ENCODE results near the gene TRIM37. TPM values are rescaled to one million over a fixed set of nuclear protein-coding genes. Genes with fewer than 3 reads are reported as not detected.

TRIM37 gene
- total RNA-seq, 1 experiment from 2014 or later = 62.3 TPM

DNA sequence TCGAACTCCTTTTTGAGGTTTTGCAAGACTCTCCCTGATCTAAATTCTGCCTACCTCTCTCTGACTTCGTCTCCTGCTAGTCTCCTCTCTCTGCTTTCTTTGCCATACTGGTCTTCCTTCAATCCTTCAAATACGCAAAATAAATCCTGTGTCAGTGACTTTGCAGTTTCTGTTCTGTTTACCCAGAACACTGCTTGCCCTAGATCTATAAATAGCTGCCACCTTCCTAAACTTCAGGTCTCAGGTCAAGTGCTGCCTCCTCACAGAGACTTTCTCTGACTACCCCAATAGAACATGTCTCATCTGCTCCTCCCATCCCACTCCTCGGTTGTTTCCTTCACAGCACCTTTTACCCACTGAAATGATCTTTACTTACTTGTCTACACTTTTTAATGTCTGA is 78.9 kb downstream of the TRIM37 start:
- Mint-ChIP-seq H3K4me1 (no peaks in the 10 kb centered on the region), H3K36me3 (peaks cover 7% of the 10 kb centered on the region; the same call in 1 of the 2 replicates), H3K27me3 (ENCODE audit: low read depth) (no peaks in the 10 kb centered on the region), H3K9me3 (no peaks in the 10 kb centered on the region), H3K27ac (peak overlapping the region; percentile 6), H3K4me3 (no peak overlapping the region)
- POLR2A ChIA-PET = no interaction called here
- no peak for ATAC-seq
- no peak for TF ChIP-seq KAT7 (CRISPR knock-in tag; IDR thresholded peaks at IDR 0.05; ENCODE audit: borderline replicate concordance)
- no peak for TF ChIP-seq SMAD3 (CRISPR knock-in tag; IDR thresholded peaks at IDR 0.05; ENCODE audit: borderline replicate concordance)
- no peak for TF ChIP-seq HMGXB4 (CRISPR knock-in tag; IDR thresholded peaks at IDR 0.05)
- TF ChIP-seq, protein P1, sequence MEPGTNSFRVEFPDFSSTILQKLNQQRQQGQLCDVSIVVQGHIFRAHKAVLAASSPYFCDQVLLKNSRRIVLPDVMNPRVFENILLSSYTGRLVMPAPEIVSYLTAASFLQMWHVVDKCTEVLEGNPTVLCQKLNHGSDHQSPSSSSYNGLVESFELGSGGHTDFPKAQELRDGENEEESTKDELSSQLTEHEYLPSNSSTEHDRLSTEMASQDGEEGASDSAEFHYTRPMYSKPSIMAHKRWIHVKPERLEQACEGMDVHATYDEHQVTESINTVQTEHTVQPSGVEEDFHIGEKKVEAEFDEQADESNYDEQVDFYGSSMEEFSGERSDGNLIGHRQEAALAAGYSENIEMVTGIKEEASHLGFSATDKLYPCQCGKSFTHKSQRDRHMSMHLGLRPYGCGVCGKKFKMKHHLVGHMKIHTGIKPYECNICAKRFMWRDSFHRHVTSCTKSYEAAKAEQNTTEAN (CRISPR knock-in tag; IDR thresholded peaks at IDR 0.05) = no peak
- TF ChIP-seq, protein P2, sequence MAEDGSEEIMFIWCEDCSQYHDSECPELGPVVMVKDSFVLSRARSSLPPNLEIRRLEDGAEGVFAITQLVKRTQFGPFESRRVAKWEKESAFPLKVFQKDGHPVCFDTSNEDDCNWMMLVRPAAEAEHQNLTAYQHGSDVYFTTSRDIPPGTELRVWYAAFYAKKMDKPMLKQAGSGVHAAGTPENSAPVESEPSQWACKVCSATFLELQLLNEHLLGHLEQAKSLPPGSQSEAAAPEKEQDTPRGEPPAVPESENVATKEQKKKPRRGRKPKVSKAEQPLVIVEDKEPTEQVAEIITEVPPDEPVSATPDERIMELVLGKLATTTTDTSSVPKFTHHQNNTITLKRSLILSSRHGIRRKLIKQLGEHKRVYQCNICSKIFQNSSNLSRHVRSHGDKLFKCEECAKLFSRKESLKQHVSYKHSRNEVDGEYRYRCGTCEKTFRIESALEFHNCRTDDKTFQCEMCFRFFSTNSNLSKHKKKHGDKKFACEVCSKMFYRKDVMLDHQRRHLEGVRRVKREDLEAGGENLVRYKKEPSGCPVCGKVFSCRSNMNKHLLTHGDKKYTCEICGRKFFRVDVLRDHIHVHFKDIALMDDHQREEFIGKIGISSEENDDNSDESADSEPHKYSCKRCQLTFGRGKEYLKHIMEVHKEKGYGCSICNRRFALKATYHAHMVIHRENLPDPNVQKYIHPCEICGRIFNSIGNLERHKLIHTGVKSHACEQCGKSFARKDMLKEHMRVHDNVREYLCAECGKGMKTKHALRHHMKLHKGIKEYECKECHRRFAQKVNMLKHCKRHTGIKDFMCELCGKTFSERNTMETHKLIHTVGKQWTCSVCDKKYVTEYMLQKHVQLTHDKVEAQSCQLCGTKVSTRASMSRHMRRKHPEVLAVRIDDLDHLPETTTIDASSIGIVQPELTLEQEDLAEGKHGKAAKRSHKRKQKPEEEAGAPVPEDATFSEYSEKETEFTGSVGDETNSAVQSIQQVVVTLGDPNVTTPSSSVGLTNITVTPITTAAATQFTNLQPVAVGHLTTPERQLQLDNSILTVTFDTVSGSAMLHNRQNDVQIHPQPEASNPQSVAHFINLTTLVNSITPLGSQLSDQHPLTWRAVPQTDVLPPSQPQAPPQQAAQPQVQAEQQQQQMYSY (CRISPR knock-in tag; IDR thresholded peaks at IDR 0.05) = no peak
- no peak for TF ChIP-seq ZNF232 (CRISPR knock-in tag; IDR thresholded peaks at IDR 0.05)
- CTCF ChIA-PET = no interaction called here
- no peak for DNase-seq (ENCODE audit: low spot score)

GRCh38 chr17:59026176-59026939 is 80.3 kb downstream of the TRIM37 start:
- DNase-seq (ENCODE audit: low spot score) (no peak), ATAC-seq (no peak)
- H3K27me3 Mint-ChIP-seq (ENCODE audit: low read depth) = no peaks in the 10 kb centered on the region
- ChIA-PET CTCF (no interaction called here), POLR2A (no interaction called here)
- no peak overlapping the region for H3K4me3 Mint-ChIP-seq
- H3K9me3 Mint-ChIP-seq = peaks cover 2% of the 10 kb centered on the region
- H3K36me3 Mint-ChIP-seq = peaks cover 8% of the 10 kb centered on the region
- H3K4me1 Mint-ChIP-seq = no peaks in the 10 kb centered on the region
- peak overlapping the region; percentile 89 for H3K27ac Mint-ChIP-seq
- no peak for TF ChIP-seq NFE2L1 (CRISPR knock-in tag; IDR thresholded peaks at IDR 0.05)
- TF ChIP-seq, protein P3, sequence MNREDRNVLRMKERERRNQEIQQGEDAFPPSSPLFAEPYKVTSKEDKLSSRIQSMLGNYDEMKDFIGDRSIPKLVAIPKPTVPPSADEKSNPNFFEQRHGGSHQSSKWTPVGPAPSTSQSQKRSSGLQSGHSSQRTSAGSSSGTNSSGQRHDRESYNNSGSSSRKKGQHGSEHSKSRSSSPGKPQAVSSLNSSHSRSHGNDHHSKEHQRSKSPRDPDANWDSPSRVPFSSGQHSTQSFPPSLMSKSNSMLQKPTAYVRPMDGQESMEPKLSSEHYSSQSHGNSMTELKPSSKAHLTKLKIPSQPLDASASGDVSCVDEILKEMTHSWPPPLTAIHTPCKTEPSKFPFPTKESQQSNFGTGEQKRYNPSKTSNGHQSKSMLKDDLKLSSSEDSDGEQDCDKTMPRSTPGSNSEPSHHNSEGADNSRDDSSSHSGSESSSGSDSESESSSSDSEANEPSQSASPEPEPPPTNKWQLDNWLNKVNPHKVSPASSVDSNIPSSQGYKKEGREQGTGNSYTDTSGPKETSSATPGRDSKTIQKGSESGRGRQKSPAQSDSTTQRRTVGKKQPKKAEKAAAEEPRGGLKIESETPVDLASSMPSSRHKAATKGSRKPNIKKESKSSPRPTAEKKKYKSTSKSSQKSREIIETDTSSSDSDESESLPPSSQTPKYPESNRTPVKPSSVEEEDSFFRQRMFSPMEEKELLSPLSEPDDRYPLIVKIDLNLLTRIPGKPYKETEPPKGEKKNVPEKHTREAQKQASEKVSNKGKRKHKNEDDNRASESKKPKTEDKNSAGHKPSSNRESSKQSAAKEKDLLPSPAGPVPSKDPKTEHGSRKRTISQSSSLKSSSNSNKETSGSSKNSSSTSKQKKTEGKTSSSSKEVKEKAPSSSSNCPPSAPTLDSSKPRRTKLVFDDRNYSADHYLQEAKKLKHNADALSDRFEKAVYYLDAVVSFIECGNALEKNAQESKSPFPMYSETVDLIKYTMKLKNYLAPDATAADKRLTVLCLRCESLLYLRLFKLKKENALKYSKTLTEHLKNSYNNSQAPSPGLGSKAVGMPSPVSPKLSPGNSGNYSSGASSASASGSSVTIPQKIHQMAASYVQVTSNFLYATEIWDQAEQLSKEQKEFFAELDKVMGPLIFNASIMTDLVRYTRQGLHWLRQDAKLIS (CRISPR knock-in tag; IDR thresholded peaks at IDR 0.05; ENCODE audit: borderline replicate concordance) = no peak
- no peak for TF ChIP-seq GRHL2 (CRISPR knock-in tag; IDR thresholded peaks at IDR 0.05; ENCODE audit: insufficient replicate concordance, severe bottlenecking)
- no peak for TF ChIP-seq NFYB (CRISPR knock-in tag; conservative IDR thresholded peaks at IDR 0.05; ENCODE audit: low read depth)
- no peak for TF ChIP-seq PRRX2 (CRISPR knock-in tag; IDR thresholded peaks at IDR 0.05)
- TF ChIP-seq, protein P4, sequence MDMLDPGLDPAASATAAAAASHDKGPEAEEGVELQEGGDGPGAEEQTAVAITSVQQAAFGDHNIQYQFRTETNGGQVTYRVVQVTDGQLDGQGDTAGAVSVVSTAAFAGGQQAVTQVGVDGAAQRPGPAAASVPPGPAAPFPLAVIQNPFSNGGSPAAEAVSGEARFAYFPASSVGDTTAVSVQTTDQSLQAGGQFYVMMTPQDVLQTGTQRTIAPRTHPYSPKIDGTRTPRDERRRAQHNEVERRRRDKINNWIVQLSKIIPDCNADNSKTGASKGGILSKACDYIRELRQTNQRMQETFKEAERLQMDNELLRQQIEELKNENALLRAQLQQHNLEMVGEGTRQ (CRISPR knock-in tag; IDR thresholded peaks at IDR 0.05) = no peak
- TF ChIP-seq, protein P5, sequence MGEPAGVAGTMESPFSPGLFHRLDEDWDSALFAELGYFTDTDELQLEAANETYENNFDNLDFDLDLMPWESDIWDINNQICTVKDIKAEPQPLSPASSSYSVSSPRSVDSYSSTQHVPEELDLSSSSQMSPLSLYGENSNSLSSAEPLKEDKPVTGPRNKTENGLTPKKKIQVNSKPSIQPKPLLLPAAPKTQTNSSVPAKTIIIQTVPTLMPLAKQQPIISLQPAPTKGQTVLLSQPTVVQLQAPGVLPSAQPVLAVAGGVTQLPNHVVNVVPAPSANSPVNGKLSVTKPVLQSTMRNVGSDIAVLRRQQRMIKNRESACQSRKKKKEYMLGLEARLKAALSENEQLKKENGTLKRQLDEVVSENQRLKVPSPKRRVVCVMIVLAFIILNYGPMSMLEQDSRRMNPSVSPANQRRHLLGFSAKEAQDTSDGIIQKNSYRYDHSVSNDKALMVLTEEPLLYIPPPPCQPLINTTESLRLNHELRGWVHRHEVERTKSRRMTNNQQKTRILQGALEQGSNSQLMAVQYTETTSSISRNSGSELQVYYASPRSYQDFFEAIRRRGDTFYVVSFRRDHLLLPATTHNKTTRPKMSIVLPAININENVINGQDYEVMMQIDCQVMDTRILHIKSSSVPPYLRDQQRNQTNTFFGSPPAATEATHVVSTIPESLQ (CRISPR knock-in tag; IDR thresholded peaks at IDR 0.05) = no peak
- no peak for TF ChIP-seq IRF2 (CRISPR knock-in tag; IDR thresholded peaks at IDR 0.05; ENCODE audit: borderline replicate concordance, low read depth)
- no peak for TF ChIP-seq SP1 (CRISPR knock-in tag; conservative IDR thresholded peaks at IDR 0.05)
- TF ChIP-seq HMGA2 (CRISPR knock-in tag; IDR thresholded peaks at IDR 0.05) = no peak
- no peak for TF ChIP-seq TEAD4 (CRISPR knock-in tag; IDR thresholded peaks at IDR 0.05)
- TF ChIP-seq NR2C2 (CRISPR knock-in tag; IDR thresholded peaks at IDR 0.05) = no peak

All from WTC11 (cell line).